ENCODE results near the gene PRKCA.
"Not testable (repeated sequence)": the region's sequence is repeated elsewhere in the genome, so short reads cannot be mapped to it uniquely, and the experiment has no call there.

The PRKCA gene

GRCh38 chr17:66301864-66302741 lies at the start of gene PRKCA:
Gene PRKCA (plus strand): TSS chr17:66302613.
- peak; percentile 89 for DNase-seq (ENCODE audit: low spot score)
- no peak for TF ChIP-seq CTCF (IDR thresholded peaks at IDR 0.05; ENCODE audit: extremely low read depth, missing control alignments)

GRCh38 chr17:66253458-66253857 lies 49.0 kb upstream of the PRKCA start:
- not testable (repeated sequence) for DNase-seq (ENCODE audit: low spot score)

- peak; percentile 28 for TF ChIP-seq CTCF (IDR thresholded peaks at IDR 0.05; ENCODE audit: extremely low read depth, missing control alignments)
- peak; percentile 42 for DNase-seq (ENCODE audit: low spot score)
Observed at GRCh38 chr17:66255112-66255511, 47.3 kb upstream of the PRKCA start.

GRCh38 chr17:66255527-66255971 lies 46.9 kb upstream of the PRKCA start:
- DNase-seq (ENCODE audit: low spot score): no peak
- TF ChIP-seq CTCF (IDR thresholded peaks at IDR 0.05; ENCODE audit: extremely low read depth, missing control alignments): no peak

GRCh38 chr17:66260275-66260674 lies 42.1 kb upstream of the PRKCA start:
- no peak for TF ChIP-seq CTCF (IDR thresholded peaks at IDR 0.05; ENCODE audit: extremely low read depth, missing control alignments)
- no peak for DNase-seq (ENCODE audit: low spot score)

- TF ChIP-seq CTCF (IDR thresholded peaks at IDR 0.05; ENCODE audit: extremely low read depth, missing control alignments): no peak
- DNase-seq (ENCODE audit: low spot score): no peak
Observed at GRCh38 chr17:66260688-66261087, 41.7 kb upstream of the PRKCA start.

- no peak for TF ChIP-seq CTCF (IDR thresholded peaks at IDR 0.05; ENCODE audit: extremely low read depth, missing control alignments)
- no peak for DNase-seq (ENCODE audit: low spot score)
Observed at GRCh38 chr17:66262767-66263166, 39.6 kb upstream of the PRKCA start.

GRCh38 chr17:66264696-66265095 lies 37.7 kb upstream of the PRKCA start:
- no peak for DNase-seq (ENCODE audit: low spot score)
- no peak for TF ChIP-seq CTCF (IDR thresholded peaks at IDR 0.05; ENCODE audit: extremely low read depth, missing control alignments)

All from GM20000 (cell line).